Stimulated activated CD8-positive, alpha-beta memory T cell treated with anti-CD3 and anti-CD28 coated beads, Interleukin-7, amount 100 ng/mL, for 1 hour (primary cell): Measurements from ENCODE around the gene AATF.

Source experiments
- DNase-seq, 2 donors: peaks; one replicate each; pipeline ENCODE4 v3.0.0-alpha.2; 2020; ENCODE audit warnings: low read depth in 2 of 2

Gene AATF

GRCh38 chr17:36948717-36949460 is at the start of gene AATF:
TSS of gene AATF (plus strand) at chr17:36948954. CDS start at chr17:36949126, 172 bp downstream.
- DNase-seq = peak; percentile 91 to 95

GRCh38 chr17:36899250-36900159 is 49.2 kb upstream of the AATF start:
- no peak for DNase-seq

- no peak for DNase-seq
Measured at GRCh38 chr17:36900160-36900512, 48.6 kb upstream of the AATF start.

GRCh38 chr17:36901506-36901905 is 47.2 kb upstream of the AATF start:
- DNase-seq = no peak

GRCh38 chr17:36907407-36907806 is 41.3 kb upstream of the AATF start:
- no peak for DNase-seq

- DNase-seq = no peak
Measured at GRCh38 chr17:36910513-36910912, 38.2 kb upstream of the AATF start.

- DNase-seq = no peak
Measured at GRCh38 chr17:36911001-36911400, 37.8 kb upstream of the AATF start.

- no peak for DNase-seq
Measured at GRCh38 chr17:36913132-36913531, 35.6 kb upstream of the AATF start.

GRCh38 chr17:36918211-36918691 is 30.5 kb upstream of the AATF start:
- DNase-seq = no peak

GRCh38 chr17:36919407-36919968 is 29.3 kb upstream of the AATF start:
- no peak for DNase-seq

GRCh38 chr17:36920032-36921005 is 28.4 kb upstream of the AATF start:
- DNase-seq = no peak

- no peak for DNase-seq
Measured at GRCh38 chr17:36921095-36921851, 27.5 kb upstream of the AATF start.

GRCh38 chr17:36922175-36922574 is 26.6 kb upstream of the AATF start:
- DNase-seq = no peak

GRCh38 chr17:36923814-36924221 is 24.9 kb upstream of the AATF start:
- no peak for DNase-seq

GRCh38 chr17:36926226-36926625 is 22.5 kb upstream of the AATF start:
- DNase-seq = no peak

GRCh38 chr17:36926701-36927100 is 22.1 kb upstream of the AATF start:
- DNase-seq = no peak

GRCh38 chr17:36928471-36929345 is 20.0 kb upstream of the AATF start:
- DNase-seq = no peak

- no peak for DNase-seq
Measured at GRCh38 chr17:36929851-36930582, 18.7 kb upstream of the AATF start.

GRCh38 chr17:36930583-36930900 is 18.2 kb upstream of the AATF start:
- DNase-seq = no peak
